Right cardiac atrium (tissue), 5 donors: ENCODE measurements around the gene ZNF69. TPM values are rescaled to one million over a fixed set of nuclear protein-coding genes. Genes with fewer than 3 reads are reported as not detected.
A peak's percentile ranks its signal among the peaks of the same experiment; 100 is the strongest.
"Not testable (repeated sequence)": the region's sequence is repeated elsewhere in the genome, so short reads cannot be mapped to it uniquely, and the experiment has no call there.

Source experiments
- ATAC-seq, 2 donors: fragments of 200-7000 bp; cut with Tn5 transposase; one replicate each; pipeline versions ENCODE4 v1.8.0 to v1.9.1; 2020; ENCODE audit warnings: moderate library complexity in 2 of 2, mild to moderate bottlenecking in 1 of 2
- DNase-seq, 3 donors: peaks; one replicate each; pipeline ENCODE4 v3.0.0-alpha.2; 2020
- H3K27ac ChIP-seq: one replicate; pipeline ENCODE4 v1.5.1; 2013; ENCODE audit warnings: mild to moderate bottlenecking, low read length, control low read depth, moderate library complexity
- H3K27me3 ChIP-seq: one replicate; pipeline ENCODE4 v1.6.1; 2013; ENCODE audit not compliant: control insufficient read depth, insufficient read depth
- H3K4me1 ChIP-seq: one replicate; pipeline ENCODE4 v1.6.1; 2013; ENCODE audit warnings: low read length; ENCODE audit not compliant: control insufficient read depth, insufficient read depth
- H3K4me3 ChIP-seq: one replicate; pipeline ENCODE4 v1.5.1; 2013; ENCODE audit warnings: low read length, control low read depth
- H3K9me3 ChIP-seq: one replicate; pipeline ENCODE4 v1.6.1; 2013; ENCODE audit warnings: low read length; ENCODE audit not compliant: control insufficient read depth
- WGBS: extraction: QIAGEN DNeasy Blood & Tissue Kit; methylation state at CpG from one replicate; pipeline ENCODE4 v1.1.7; 2013; 5-methylcytosine and 5-hydroxymethylcytosine counted together
- intact Hi-C, 4 donors: fragments of 100-400 bp; cut with DNase I; formaldehyde crosslinking; loops; one replicate each; pipeline versions ENCODE4 v1.11.0 to v1.14.0; 2022 to 2023
- polyA plus RNA-seq: library from polyadenylated mRNA; stranded (reverse); fragments of 200-250 nt; gene quantifications from one replicate; pipeline ENCODE4 v1.2.3, GENCODE V29; 2013
- total RNA-seq, 4 donors: library from RNA; stranded (reverse); fragmentation: NEBNext Ultra II Directional; extraction: Animal tissue kit (Norgen Biotek cat#: 25700); gene quantifications; one replicate each; pipeline ENCODE4 v1.2.1, GENCODE V29; 2021
- donor health status: healthy with polysubstance abuse.
- donor health status: DM: no; HTN: yes; CAD: no.
- donor health status: DM: no; HTN: no; CAD: no.
- donor health status: DM: no; HTN: yes; CAD: no; lungs with severe emphysema.
- donor health status: DM: yes; HTN: yes; CAD: no.

Gene ZNF69
- total and polyA plus RNA-seq, 5 donors = 3.8 to 6.1 (median 5.6) TPM

GRCh38 chr19:11867766-11868165 is 19.8 kb upstream of the ZNF69 start:
- 78% methylated on average over 4 of the region's 4 CpGs for WGBS
- H3K27me3 ChIP-seq, H3K4me1 ChIP-seq, DNase-seq, H3K4me3 ChIP-seq, H3K27ac ChIP-seq, ATAC-seq, intact Hi-C loops: not testable (repeated sequence)
- H3K9me3 ChIP-seq = peaks cover 12% of the 10 kb centered on the region

- Histone ChIP-seq H3K4me1 (no peaks in the 10 kb centered on the region), H3K9me3 (peaks cover 12% of the 10 kb centered on the region), H3K4me3 (no peak overlapping the region), H3K27me3 (no peaks in the 10 kb centered on the region), H3K27ac (no peak overlapping the region)
- ATAC-seq (no peak), DNase-seq (no peak)
- WGBS = 97% methylated on average over 8 of the region's 8 CpGs
- intact Hi-C loops = no loop called here
Observed at GRCh38 chr19:11868188-11868587, 19.4 kb upstream of the ZNF69 start.

- DNase-seq (no peak), ATAC-seq (no peak)
- H3K27ac ChIP-seq = no peak overlapping the region
- H3K4me1 ChIP-seq = no peaks in the 10 kb centered on the region
- H3K4me3 ChIP-seq = no peak overlapping the region
- H3K27me3 ChIP-seq = no peaks in the 10 kb centered on the region
- 94% methylated on average over 9 of the region's 9 CpGs for WGBS
- intact Hi-C loops = no loop called here
- H3K9me3 ChIP-seq = peaks cover 8% of the 10 kb centered on the region
Observed at GRCh38 chr19:11872624-11873023, 15.0 kb upstream of the ZNF69 start.

GRCh38 chr19:11873762-11874161 is 13.8 kb upstream of the ZNF69 start:
- H3K27ac ChIP-seq = no peak overlapping the region
- ATAC-seq (no peak), DNase-seq (no peak)
- no peak overlapping the region for H3K4me3 ChIP-seq
- H3K4me1 ChIP-seq = no peaks in the 10 kb centered on the region
- 83% methylated on average over 1 of the region's 1 CpG for WGBS
- intact Hi-C loops = no loop called here
- peaks cover 5% of the 10 kb centered on the region for H3K9me3 ChIP-seq
- H3K27me3 ChIP-seq = no peaks in the 10 kb centered on the region

- 78% methylated on average over 16 of the region's 16 CpGs for WGBS
- ATAC-seq (peak in 1 of 2 donors; percentile 50), DNase-seq (peak; percentile 12 to 55 (median 51))
- H3K27me3 ChIP-seq, H3K4me1 ChIP-seq, H3K27ac ChIP-seq, H3K4me3 ChIP-seq, H3K9me3 ChIP-seq: not testable (repeated sequence)
- intact Hi-C loops = loop anchor here in 3 of 4 donors (2.0 to 5.0 kb wide), 4 partner anchors 108 to 263 kb away; partner anchors contain the start of gene ZNF20 (in 1 of the 3)
Observed at GRCh38 chr19:11879687-11880266, 7.8 kb upstream of the ZNF69 start.

- Histone ChIP-seq H3K9me3 (no peaks in the 10 kb centered on the region), H3K4me1 (no peaks in the 10 kb centered on the region), H3K27ac (no peak overlapping the region), H3K27me3 (no peaks in the 10 kb centered on the region), H3K4me3 (no peak overlapping the region)
- 90% methylated on average over 12 of the region's 12 CpGs for WGBS
- no peak for DNase-seq
- no peak for ATAC-seq
- intact Hi-C loops = loop anchor here in 2 of 4 donors (2.0 to 5.0 kb wide), 4 partner anchors 107 to 262 kb away; partner anchors contain the start of gene ZNF20 (in 1 of the 2)
Observed at GRCh38 chr19:11880598-11880997, 7.0 kb upstream of the ZNF69 start.

- no peaks in the 10 kb centered on the region for H3K9me3 ChIP-seq
- H3K27ac ChIP-seq = no peak overlapping the region
- H3K4me1 ChIP-seq = no peaks in the 10 kb centered on the region
- intact Hi-C loops = loop anchor here in 2 of 4 donors (2.0 to 5.0 kb wide), 4 partner anchors 106 to 262 kb away; partner anchors contain the start of gene ZNF20 (in 1 of the 2)
- no peak overlapping the region for H3K4me3 ChIP-seq
- ATAC-seq (peak; percentile 68 to 79), DNase-seq (peak in 2 of 3 donors; percentile 28 to 58)
- H3K27me3 ChIP-seq = no peaks in the 10 kb centered on the region
- WGBS = 17% methylated on average over 10 of the region's 10 CpGs
Observed at GRCh38 chr19:11881151-11881800, 6.3 kb upstream of the ZNF69 start.

GRCh38 chr19:11882606-11883005 is 5.0 kb upstream of the ZNF69 start:
- Histone ChIP-seq H3K9me3 (no peaks in the 10 kb centered on the region), H3K27me3 (no peaks in the 10 kb centered on the region), H3K27ac (no peak overlapping the region), H3K4me3 (no peak overlapping the region), H3K4me1 (no peaks in the 10 kb centered on the region)
- WGBS = 63% methylated on average over 2 of the region's 2 CpGs
- no peak for ATAC-seq
- no peak for DNase-seq
- intact Hi-C loops = loop anchor here in 1 of 4 donors (5.0 kb wide), 2 partner anchors 105 to 260 kb away; partner anchors contain the start of gene ZNF20

- DNase-seq = peak in 1 of 3 donors; percentile 60
- H3K9me3 ChIP-seq = no peaks in the 10 kb centered on the region
- H3K4me3 ChIP-seq = peak overlapping the region; percentile 87
- peak overlapping the region; percentile 34 for H3K27ac ChIP-seq
- 7% methylated on average over 7 of the region's 7 CpGs for WGBS
- no peaks in the 10 kb centered on the region for H3K4me1 ChIP-seq
- intact Hi-C loops = no loop called here
- no peaks in the 10 kb centered on the region for H3K27me3 ChIP-seq
- ATAC-seq = peak; percentile 23 to 30
Observed at GRCh38 chr19:11887234-11887610, 360 bp upstream of the ZNF69 start.

- DNase-seq, H3K4me1 ChIP-seq, ATAC-seq, intact Hi-C loops, H3K9me3 ChIP-seq, H3K27ac ChIP-seq, H3K4me3 ChIP-seq, H3K27me3 ChIP-seq: not testable (repeated sequence)
- 57% methylated on average over 6 of the region's 6 CpGs for WGBS
Observed at GRCh38 chr19:11889901-11890300, 2.3 kb downstream of the ZNF69 start.

- no peaks in the 10 kb centered on the region for H3K27me3 ChIP-seq
- intact Hi-C loops = no loop called here
- no peaks in the 10 kb centered on the region for H3K9me3 ChIP-seq
- no peak overlapping the region for H3K27ac ChIP-seq
- DNase-seq (no peak), ATAC-seq (no peak)
- no peaks in the 10 kb centered on the region for H3K4me1 ChIP-seq
- WGBS = 87% methylated on average over 5 of the region's 5 CpGs
- H3K4me3 ChIP-seq = no peak overlapping the region
Observed at GRCh38 chr19:11890634-11891033, 3.1 kb downstream of the ZNF69 start.
